HUDEP-2 (cell line): Measurements from ENCODE around the gene STX16.

Source experiments
- DNase-seq, 76 experiments: peaks; one replicate each; lab custom pipeline; 2025; ENCODE audit not compliant: unreplicated experiment in 76 of 76; lab: John Stamatoyannopoulos, UW

STX16 gene

GRCh38 chr20:58708246-58708931, 57.3 kb downstream of the STX16 start:
- no peak for DNase-seq

- DNase-seq = no peak
Observed at GRCh38 chr20:58709013-58709702, 58.1 kb downstream of the STX16 start.

- no peak for DNase-seq
Observed at GRCh38 chr20:58709703-58710039, 58.6 kb downstream of the STX16 start.

GRCh38 chr20:58710481-58711265, 59.6 kb downstream of the STX16 start:
- no peak for DNase-seq

- DNase-seq = no peak
Observed at GRCh38 chr20:58711266-58712051, 60.4 kb downstream of the STX16 start.

- DNase-seq = no peak
Observed at GRCh38 chr20:58712151-58712791, 61.2 kb downstream of the STX16 start.

- DNase-seq = no peak
Observed at GRCh38 chr20:58712806-58713731, 62.0 kb downstream of the STX16 start.

- DNase-seq = no peak
Observed at GRCh38 chr20:58713801-58714339, 62.8 kb downstream of the STX16 start.

GRCh38 chr20:58714340-58714922, 63.3 kb downstream of the STX16 start:
- DNase-seq = no peak

- no peak for DNase-seq
Observed at GRCh38 chr20:58714923-58715351, 63.9 kb downstream of the STX16 start.

- DNase-seq = no peak
Observed at GRCh38 chr20:58715391-58715800, 64.3 kb downstream of the STX16 start.

GRCh38 chr20:58715801-58716475, 64.9 kb downstream of the STX16 start:
- no peak for DNase-seq

GRCh38 chr20:58716476-58717277, 65.6 kb downstream of the STX16 start:
- DNase-seq = no peak

GRCh38 chr20:58717278-58718091, 66.4 kb downstream of the STX16 start:
- DNase-seq = no peak

GRCh38 chr20:58718121-58718563, 67.1 kb downstream of the STX16 start:
- DNase-seq = no peak

GRCh38 chr20:58718729-58719128, 67.6 kb downstream of the STX16 start:
- no peak for DNase-seq
